C4-2B (cell line): ENCODE results near the gene GNAL.

Source experiments
- ZFX ChIP-seq: fragments of 450-650 bp; IDR thresholded peaks from 2 replicates; pipeline ENCODE4 v1.6.1; 2017
- TF ChIP-seq, protein P1 (sequence below): fragments of 450-650 bp; conservative IDR thresholded peaks from 2 replicates; pipeline ENCODE4 v1.5.1; 2017; ENCODE audit warnings: mild to moderate bottlenecking

- TF ChIP-seq ZFX, result no peak
- TF ChIP-seq, protein P1, sequence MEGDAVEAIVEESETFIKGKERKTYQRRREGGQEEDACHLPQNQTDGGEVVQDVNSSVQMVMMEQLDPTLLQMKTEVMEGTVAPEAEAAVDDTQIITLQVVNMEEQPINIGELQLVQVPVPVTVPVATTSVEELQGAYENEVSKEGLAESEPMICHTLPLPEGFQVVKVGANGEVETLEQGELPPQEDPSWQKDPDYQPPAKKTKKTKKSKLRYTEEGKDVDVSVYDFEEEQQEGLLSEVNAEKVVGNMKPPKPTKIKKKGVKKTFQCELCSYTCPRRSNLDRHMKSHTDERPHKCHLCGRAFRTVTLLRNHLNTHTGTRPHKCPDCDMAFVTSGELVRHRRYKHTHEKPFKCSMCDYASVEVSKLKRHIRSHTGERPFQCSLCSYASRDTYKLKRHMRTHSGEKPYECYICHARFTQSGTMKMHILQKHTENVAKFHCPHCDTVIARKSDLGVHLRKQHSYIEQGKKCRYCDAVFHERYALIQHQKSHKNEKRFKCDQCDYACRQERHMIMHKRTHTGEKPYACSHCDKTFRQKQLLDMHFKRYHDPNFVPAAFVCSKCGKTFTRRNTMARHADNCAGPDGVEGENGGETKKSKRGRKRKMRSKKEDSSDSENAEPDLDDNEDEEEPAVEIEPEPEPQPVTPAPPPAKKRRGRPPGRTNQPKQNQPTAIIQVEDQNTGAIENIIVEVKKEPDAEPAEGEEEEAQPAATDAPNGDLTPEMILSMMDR, result no peak
These were observed 162.8 kb downstream of the GNAL start for GRCh38 chr18:11851806-11852337.
